IPS DF 4.7 (cell line): ENCODE results near the gene SERPINI1.
"Not testable (repeated sequence)": the region's sequence is repeated elsewhere in the genome, so short reads cannot be mapped to it uniquely, and the experiment has no call there.

Experiments
- DNase-seq: peaks from one replicate; pipeline ENCODE4 v3.0.0-alpha.2; 2013; ENCODE audit warnings: low spot score; ENCODE audit errors: extremely low read depth

Gene SERPINI1

DNA sequence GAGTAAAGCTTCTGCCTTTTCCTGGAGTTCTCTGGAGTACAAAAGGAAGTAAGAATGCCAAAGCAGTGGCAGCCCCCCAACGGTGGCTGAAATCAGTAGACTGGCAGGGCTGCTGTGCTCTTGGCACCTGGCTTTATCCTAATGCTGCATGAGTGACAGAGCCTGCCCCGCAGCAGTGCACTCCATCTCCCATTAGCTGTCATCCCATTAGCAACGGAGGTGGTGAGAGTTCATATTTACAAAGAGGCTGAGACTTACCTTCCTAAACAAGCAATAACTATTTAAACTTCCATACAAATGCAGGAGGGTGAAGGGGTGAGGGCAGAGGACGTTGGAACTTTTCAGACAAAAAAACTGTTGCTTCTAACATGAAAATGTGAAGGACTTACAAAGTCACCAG lies 51.9 kb downstream of the SERPINI1 start:
- DNase-seq, result no peak

DNA sequence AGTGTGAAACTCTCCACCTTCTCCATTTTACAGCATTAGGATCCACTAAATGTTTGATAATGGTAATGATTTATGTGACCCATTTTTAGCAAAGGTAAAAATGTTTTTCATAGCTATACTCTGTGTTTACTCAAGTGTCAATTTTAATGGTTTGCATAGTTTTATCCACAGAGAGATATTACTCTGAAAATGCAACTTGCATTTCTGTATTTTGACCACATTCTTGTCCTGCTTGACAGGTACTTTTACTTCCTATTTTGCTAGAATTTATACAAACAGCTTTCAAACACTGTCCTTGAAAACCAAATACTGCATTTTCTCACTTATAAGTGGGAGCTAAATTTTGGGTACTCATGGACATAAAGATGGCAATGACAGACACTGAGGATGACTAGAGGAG lies 62.9 kb downstream of the SERPINI1 start:
- no peak for DNase-seq

DNA sequence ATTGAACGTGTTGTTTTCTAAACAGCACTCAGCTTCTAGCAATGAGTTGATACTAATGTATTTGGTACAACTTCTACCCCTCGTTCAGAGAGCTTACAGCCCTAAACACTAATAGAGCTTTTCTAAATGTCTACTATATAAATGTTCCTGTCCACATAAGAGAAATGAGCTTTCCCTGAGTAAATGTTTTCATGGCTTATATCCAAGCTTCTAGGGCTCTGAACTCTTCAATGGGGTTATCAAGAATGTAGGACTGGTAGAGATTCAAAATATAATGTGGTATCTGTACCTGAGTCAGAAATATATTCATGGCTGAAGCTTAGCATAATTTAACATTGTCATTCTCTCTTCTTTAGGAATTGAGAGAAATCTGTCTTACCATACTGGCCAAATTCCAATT lies 73.4 kb downstream of the SERPINI1 start:
- DNase-seq, result no peak

DNA sequence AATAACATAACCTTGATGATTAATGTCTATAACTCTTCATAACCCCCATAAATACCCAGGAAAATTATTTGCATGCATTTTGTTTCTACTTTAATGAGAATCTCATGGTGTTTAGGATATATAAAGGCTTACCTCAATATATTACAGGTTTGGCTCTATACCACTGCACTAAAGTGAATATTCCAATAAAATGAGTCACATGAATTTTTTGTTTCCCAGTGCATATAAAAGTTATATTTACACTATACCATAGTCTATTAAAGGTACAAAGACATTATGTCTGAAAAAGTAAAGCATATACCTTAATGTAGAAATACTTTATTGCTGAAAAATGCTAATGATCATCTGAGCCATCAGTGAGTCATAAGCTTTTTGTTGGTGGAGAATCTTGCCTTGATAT lies 74.7 kb downstream of the SERPINI1 start:
- DNase-seq, result no peak

DNA sequence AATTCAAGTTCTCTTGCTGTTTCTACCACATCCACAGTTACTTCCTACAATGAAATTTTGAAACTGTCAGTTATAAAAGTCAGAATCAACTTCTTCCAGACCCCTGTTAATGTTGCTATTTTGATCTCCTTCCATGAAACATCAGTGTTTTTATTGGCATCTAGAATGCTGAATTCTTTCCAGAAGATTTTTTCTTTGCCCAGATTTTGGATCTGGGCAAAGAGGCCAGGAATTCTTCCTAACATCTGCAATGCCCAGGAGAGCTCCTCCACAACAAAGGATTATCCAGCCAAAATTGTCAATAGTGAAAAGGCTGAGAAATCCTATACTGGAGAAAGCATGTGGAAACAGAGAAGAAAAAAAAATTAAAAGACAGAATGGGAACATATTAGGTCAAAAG lies 75.5 kb downstream of the SERPINI1 start:
- no peak for DNase-seq

DNA sequence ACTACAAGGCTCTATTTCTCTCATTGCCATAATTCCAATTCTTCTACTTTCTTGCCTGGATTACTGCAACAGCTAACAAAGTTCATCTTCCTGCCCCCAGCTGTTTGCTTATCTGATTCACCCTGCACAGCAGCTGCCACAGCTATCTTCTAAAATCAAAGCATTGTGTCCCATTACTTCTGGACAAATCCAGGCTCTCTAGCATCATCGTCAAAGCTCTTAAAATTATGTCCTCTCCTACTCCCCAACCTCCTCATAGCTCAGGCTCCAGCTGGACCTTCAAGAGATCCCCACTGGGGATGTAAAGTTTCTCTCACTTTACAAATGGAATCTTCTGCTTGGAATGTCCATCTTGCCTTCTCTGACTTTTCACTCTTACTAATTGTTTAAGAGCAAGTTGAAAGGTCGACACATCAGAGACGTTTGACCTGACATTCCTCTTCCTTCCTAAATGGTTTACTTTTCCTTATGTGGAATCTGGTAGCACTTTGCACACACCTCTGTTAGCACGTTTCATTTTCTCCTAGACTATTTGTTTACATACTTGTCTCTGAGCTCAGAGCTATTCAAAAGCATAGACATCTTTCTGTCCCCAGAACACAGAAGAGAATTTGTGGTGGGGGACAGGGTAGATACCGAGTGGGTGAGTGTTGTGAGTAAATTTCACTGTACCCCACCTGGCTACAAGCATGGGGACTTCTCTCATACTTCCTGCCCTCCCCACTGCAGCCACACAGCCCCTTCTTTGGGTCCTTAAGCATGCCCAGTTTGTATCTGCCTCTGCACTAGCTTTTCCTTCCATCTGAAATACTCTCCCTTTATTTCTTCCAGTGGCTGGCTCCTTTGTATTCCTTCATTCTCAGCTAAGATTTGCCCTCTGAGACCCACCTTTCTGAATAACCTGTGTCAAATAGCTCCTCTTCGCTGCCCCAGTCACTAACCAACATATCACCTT lies 77.9 kb downstream of the SERPINI1 start:
- no peak for DNase-seq

DNA sequence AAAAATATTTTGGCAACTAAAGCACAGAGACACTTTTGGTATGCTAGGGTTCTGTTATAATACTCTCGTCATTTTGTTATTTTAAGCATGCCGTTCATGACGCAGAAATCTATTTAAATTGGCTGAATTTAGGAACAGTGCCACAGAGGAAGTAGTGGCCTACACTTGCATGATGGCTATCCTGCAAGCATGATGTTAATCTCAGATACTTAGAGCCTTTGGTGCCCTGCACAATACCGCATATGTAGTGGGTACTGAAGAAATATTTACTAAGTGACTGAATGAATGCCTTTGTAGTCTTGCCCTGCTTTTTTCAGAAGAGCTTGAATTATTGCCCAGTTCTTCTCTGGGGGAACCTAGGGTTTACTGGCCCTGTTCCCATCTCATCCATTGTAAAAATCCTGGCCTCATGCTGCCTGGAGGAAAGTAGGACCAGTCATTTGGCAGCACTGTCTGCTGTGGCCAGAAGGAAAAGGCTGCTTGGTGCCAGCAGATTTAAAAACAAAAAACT lies 79.0 kb downstream of the SERPINI1 start:
- DNase-seq, result no peak

DNA sequence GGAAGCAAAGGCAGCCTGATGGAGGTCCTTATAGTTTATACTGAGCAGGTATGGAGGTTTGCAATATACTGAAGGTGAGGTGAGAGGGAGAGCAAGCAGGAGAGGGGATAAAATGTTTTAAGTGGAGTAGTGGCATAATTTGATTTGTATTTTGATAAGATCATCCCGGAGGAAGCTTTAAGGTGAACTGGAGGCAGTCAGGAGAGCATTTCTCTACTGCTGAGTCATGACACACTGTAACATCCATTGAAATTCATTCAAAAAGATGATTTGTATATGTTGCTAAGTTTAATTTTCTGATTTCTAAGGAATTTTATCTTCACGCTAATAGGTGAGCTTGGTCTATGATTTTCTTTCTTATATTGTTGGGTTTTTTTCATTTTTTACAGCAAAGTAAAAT lies 81.4 kb downstream of the SERPINI1 start:
- DNase-seq, result no peak

DNA sequence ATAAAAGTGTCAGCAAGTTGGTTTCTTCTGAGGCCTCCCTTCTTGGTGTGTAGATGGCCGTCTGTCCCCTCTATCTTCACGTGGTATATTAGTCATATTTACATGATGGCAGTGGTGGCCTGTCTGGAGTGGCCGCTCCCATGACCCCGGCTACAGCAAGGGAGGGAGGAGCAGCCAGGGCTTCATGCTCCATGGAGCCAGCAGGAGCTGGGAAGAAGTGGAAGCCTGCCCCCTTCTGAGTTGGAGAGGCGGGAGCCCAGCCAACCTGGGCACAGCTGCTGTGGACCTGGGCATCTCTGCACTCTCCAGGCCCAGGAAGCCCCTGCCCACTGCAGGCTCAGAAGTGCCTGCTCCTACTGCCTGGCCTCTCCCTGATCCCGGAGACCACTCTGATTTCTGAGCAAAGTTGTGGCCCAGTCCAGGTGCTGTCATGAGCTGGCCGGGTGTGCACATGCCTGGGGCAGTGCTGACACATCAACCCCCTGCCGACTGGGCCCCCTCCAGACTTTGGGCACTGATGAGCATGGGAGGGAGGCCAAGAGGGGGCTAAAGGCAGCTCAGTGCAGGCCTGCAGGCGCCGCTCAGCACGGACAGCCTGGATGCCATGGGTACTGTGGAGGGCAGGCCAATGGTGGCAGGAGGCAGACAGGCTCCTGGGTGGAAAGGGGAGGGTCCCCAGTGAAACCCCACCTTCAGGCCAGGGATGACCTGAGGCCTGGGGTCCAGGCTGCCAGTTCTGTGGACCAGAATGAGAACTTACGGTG lies 84.8 kb downstream of the SERPINI1 start:
- no peak for DNase-seq

DNA sequence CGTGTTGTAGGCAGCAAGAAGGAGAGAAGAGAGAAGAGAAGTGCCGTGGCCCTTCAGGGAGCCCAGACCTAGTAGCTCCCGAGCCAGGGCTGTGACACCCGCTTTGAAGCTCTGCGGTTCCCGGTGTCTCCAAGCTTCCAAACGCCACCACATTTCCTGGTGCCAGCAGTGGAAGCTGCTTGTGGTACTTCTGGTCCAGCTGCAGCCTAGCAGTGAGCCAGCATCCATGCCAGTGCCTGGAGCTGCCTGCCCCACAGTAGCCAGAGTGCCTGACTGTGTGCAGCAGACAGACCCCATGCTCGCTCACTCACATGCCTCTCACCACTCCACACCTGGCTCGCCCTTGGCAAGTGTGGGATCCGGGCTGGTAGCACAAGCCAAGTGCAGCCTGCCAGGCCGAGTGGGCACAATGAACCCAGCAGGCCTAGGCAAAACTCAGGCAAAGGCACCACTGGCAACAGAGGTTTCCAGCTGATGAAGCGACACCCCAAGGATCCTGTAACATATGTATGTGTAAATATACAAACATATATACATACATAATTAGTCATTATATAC lies 85.8 kb downstream of the SERPINI1 start:
- DNase-seq, result no peak

DNA sequence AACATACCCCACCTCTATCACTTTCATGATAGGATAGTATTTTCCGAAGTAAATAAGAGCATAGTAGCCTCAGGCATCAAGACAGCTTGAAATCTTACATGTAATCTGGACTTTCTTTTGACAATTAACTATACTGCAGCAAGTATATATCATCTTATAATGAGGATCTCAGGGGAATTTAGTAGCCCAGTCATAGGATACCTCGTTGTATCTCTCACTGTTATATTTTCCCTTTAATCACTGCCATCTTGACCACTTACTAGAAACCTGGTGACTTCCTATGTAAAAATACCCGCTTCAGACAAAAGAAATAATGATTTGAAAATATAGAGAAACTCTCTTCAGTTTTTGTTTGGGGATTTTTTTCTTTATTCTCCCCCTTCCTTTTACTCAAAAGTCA lies 88.2 kb downstream of the SERPINI1 start:
- no peak for DNase-seq

DNA sequence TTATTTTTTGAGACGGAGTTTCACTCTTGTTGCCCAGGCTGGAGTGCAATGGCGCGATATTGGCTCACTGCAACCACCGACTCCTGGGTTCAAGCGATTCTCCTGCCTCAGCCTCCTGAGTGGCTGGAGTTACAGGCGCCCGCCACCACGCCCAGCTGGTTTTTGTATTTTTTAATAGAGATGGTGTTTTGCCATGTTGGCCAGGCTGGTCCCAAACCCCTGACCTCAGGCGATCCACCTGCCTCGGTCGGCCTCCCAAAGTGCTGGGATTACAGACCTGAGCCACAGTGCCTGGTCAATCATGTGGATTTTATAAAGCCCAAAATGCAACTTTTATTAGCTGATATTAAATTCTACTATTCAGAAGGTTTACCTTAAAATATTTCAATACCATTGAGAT lies 92.1 kb downstream of the SERPINI1 start:
- DNase-seq, result not testable (repeated sequence)

DNA sequence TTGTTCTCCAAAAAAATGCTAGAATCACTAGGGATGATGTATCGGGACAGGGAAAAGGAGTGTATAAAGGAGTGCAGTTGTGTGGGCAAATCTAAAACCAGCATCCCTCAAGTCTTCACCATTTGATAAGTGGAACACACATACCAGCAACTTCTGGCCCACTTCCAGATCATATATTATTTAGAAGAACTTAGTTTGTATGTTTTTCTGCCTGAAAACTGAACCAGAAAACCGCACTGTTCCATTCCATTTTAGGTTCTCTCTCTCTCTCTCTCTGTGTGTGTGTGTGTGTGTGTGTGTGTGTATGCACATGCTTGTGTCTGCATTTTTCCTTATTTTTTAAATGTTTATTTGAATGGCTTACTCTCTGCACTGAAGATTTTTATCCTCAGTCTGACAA lies 93.5 kb downstream of the SERPINI1 start:
- DNase-seq, result no peak

DNA sequence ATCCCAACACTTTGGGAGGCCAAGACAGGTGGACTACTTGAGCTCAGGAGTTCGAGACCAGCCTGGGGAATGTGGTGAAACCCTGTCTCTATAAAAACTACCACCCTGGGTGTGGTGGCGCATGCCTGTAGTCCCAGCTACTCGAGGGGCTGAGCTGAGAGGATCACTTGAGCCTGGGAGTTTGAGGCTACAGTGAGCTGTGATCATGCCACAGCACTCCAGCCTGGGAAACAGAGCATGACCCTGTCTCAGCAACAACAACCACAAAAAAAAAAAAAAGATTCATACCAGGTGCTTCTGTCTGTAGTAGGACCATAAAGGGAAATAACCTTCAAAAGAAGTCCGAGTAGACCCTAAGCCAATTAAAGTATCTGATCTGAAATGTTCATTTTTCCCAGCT lies 94.5 kb downstream of the SERPINI1 start:
- no peak for DNase-seq

DNA sequence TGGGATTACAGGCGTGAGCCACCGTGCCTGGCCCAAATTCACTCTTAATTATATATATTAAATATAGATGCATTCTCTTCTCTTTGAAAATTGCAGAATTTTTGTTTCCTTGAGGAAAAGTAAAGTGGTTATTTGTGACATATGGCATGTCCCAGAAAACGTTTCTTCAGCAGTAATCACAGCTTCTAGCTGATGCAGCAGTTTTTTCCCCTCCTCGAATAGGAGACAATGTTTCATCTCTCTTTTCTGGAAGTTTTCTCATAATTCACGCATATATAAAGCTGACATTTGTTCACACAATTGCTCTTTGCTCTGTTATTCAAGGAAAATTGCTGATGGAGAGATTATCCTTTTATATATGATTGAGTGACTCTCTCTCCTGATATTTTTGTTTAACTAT lies 99.8 kb downstream of the SERPINI1 start:
- no peak for DNase-seq

DNA sequence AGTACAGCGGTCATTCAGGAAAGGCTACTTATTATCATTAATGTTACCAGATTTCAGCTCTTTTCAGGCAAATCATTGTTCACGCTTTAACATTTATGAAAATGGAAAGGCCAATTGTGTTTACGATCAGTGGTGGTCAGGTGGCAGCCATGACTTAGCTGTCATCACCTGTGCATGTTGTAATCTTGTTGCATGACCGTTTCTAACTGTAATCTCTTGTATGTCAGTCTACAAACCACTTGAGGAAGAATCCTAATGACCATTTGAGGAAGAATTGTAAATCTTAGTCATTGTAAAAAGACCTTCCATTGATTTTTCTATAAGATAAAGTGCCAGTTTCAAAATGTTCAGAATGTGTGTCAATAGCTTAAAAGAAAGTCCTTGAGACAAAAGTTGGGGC lies 100.4 kb downstream of the SERPINI1 start:
- DNase-seq, result no peak

DNA sequence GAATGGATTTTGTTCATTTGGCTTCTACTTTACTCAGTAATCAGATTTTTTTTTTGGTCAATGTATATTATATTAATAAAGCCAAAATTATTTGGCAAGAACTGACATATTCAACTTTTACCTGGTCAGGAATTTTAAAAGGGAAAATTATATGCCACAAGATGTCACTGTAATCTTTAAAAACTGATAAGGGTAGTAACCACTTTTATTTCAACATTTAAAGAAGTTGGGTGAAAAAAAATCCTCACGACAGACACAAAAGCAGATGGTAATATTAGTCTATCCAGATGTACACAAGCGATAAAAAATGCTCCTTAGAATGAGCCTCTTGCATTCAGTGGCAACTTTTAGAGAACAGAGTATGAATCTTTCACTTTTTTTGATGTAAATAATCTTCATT lies 101.9 kb downstream of the SERPINI1 start:
- DNase-seq, result no peak

DNA sequence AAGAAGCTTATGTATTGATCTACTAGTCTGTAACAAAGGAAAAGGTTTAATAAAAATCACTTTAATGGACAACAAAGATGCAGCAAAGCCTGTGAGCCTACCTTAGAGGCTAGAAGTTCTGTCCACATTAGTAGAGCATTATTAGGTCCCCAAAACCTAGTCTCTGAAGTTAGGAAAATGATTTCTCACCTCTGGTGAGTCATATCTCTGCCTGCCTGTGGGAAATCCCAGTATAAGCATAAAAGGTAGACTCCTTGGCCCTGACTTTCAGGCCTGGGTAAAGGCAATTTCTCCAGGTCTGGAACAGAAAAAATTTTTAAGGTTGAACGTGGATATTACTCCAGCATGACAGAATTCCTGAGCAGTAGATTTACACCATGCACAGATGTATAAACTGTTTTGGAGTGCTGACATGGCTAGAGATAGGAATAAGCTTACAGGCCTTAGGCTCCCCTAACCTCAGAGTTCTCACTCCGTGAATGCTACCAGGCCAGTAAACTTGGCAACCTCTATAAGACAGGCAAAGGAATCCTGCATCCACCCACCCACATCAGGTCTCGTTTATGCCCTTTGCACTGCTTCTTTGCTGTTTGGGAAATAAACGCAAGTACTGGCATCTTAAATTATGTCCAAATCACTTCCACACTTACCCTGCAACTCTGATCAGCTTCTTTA lies 104.1 kb downstream of the SERPINI1 start:
- no peak for DNase-seq

DNA sequence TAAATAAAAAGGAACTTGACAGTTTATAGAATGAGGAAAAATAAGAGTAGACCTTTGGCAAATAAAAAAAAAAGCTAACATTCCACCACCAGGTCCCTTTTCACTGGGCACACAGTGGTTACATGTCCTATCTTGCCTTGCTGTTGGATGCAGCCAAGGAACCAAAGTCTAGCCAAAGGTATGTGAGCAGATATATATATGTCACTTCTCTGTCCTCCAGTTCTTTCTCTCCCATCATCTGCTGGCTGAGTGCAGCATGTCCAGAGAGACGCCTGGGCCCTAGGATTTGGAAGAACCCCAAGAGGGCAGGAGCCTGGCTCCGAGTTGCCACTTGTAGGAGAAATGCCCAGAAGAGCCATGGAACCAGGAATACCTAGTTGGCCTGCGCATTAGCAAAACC lies 104.7 kb downstream of the SERPINI1 start:
- DNase-seq, result no peak

DNA sequence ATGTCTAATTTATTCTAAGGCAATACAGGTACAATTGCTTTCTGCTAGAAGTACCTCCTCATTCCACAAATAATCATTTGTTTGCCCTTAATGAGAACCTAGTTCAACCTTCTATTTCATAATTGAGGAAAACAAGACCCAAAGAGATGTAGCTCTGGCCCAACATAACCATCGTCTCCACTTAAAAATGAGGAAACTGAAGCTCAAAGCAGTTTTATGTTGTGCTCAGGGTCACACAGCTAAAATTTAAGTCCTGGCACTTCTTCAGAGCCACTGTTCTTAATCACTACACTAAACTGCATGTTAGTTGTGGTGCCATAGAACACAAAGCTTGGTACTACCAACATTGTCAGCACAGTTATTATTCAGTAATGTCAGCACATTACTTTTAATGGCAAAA lies 108.0 kb downstream of the SERPINI1 start:
- no peak for DNase-seq

DNA sequence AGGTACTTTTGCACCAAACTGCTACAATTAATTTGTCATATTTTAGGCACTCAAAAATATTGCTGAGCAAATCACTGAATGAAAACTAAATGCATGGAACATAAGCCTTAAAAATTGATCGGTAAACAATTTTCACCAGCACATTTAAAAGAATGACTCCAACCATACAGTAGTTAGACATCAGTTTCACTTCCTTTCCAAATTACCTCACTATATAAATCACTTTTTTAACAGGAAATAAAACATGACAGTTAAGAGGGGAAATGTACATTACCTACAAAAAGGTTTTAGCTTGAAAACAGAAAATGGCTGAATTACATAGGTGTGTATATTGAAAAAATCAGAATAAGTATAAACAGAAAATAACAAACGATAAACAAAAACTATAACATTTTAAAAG lies 108.4 kb downstream of the SERPINI1 start:
- DNase-seq, result no peak

DNA sequence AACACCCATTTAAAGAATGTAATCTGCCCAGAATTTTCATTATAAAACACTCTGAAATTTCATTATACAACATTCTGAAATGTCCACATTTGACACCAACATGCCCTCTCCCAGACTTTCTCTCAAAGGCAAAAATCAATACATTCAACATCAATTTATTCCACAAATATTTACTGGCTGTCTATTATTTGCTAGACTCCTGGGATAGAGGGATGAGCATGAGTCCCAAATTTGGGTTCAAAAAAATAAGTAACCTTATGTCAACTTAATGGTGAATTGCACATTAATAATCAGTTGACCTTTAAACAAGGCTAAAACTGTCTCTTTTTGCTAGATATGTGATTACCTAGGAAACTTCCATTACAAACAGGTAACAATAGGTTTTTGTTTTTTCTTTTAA lies 109.0 kb downstream of the SERPINI1 start:
- DNase-seq, result no peak
